Kidney (tissue), 14 donors: Measurements from ENCODE around the gene CDH8. TPM values are rescaled to one million over a fixed set of nuclear protein-coding genes. Genes with fewer than 3 reads are reported as not detected.

Experiments
- DNase-seq, 5 donors: peaks; one replicate each; pipeline ENCODE4 v3.0.0-alpha.2; 2013 to 2020
- FAIRE-seq: peaks from 2 replicates; lab custom pipeline; 2012; peaks lifted over from hg19 to GRCh38; lab: Jason Lieb, UNC
- H3K27ac ChIP-seq, 2 donors: one replicate each; pipeline ENCODE4 v1.7.0; 2013; ENCODE audit warnings: low read depth in 2 of 2, low read length in 2 of 2, inconsistent platforms in 1 of 2
- H3K27me3 ChIP-seq: one replicate; pipeline ENCODE4 v1.7.1; 2013; ENCODE audit warnings: low read length, inconsistent platforms; ENCODE audit not compliant: control insufficient read depth, insufficient read depth
- H3K36me3 ChIP-seq, 3 donors: one replicate each; pipeline versions ENCODE4 v1.7.0 to v1.7.1; 2013; ENCODE audit warnings: low read length in 3 of 3, control low read depth in 1 of 3, inconsistent platforms in 1 of 3; ENCODE audit not compliant: insufficient read depth in 3 of 3, control insufficient read depth in 2 of 3
- H3K4me1 ChIP-seq, 3 donors: one replicate each; pipeline versions ENCODE4 v1.7.0 to v1.7.1; 2013; ENCODE audit warnings: low read length in 3 of 3, inconsistent platforms in 1 of 3, low read depth in 1 of 3; ENCODE audit not compliant: control insufficient read depth in 2 of 3, insufficient read depth in 2 of 3
- H3K4me3 ChIP-seq, 3 donors: one replicate each; pipeline versions ENCODE4 v1.7.0 to v1.8.1; 2013; ENCODE audit warnings: low read length in 3 of 3, control low read depth in 1 of 3, inconsistent platforms in 1 of 3
- H3K9ac ChIP-seq, 3 donors: one replicate each; pipeline versions ENCODE4 v1.7.0 to v1.7.1; 2013; ENCODE audit warnings: low read length in 3 of 3, control low read depth in 1 of 3, inconsistent platforms in 1 of 3
- H3K9me3 ChIP-seq, 3 donors: one replicate each; pipeline versions ENCODE4 v1.7.0 to v1.7.1; 2013; ENCODE audit warnings: low read length in 3 of 3, control low read depth in 1 of 3, inconsistent platforms in 1 of 3; ENCODE audit not compliant: control insufficient read depth in 2 of 3, insufficient read depth in 1 of 3
- intact Hi-C: fragments of 100-400 bp; cut with DNase I; formaldehyde crosslinking; loops from one replicate; pipeline ENCODE4 v1.11.1; 2022
- polyA plus RNA-seq: library from polyadenylated mRNA; stranded (reverse); fragments of 350-450 nt; fragmentation: Illumina TruSeq; extraction: RNeasy Lipid Tissue Mini Kit (QIAGEN cat#74804); gene quantifications from one replicate; pipeline ENCODE4 v1.2.3, GENCODE V29; 2014; ENCODE audit warnings: low read depth, low replicate concordance; ENCODE audit not compliant: insufficient read depth
- total RNA-seq: library from RNA; stranded (reverse); fragmentation: NEBNext Ultra II Directional; extraction: Animal tissue kit (Norgen Biotek cat#: 25700); gene quantifications from one replicate; pipeline ENCODE4 v1.2.1, GENCODE V29; 2021
- TF ChIP-seq, protein P1 (sequence below): IDR thresholded peaks from 3 replicates; pipeline ENCODE4 v1.5.1; 2012; ENCODE audit warnings: mild to moderate bottlenecking, moderate library complexity, borderline replicate concordance; ENCODE audit not compliant: insufficient read depth; ENCODE audit errors: extremely low read depth
- donor health status: control.
- donor health status: control.
- donor health status: control.
- donor health status: control.
- donor health status: control.
- donor health status: DM: yes; HTN: yes; CAD: no.
- donor health status: Normal renal cell carcinoma (clear cell type).

Gene CDH8
- total and polyA plus RNA-seq, 2 donors from 2014 or later = 0.19 TPM; not detected in 1

DNA sequence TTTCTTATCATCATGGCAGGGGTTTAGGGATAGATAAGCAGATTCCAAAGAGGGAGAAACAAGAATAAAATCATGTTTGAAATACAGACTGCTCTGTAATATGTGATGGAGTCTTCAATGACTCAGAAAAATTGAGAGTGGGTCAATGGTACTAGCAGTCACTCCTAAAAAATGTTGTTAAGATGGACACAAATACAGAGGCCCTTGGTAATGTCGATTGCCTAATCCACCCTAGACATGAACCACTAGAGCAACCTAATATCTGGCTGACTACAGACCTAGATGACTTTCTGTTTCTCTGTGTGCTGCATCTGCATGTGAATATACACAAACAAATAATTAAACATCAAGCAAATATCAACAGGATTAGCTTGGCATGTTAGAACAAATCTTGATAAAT is 135.8 kb downstream of the CDH8 start:
- Histone ChIP-seq H3K36me3 (no peaks in the 10 kb centered on the region), H3K4me1 (no peaks in the 10 kb centered on the region), H3K27me3 (no peaks in the 10 kb centered on the region), H3K4me3 (no peak overlapping the region), H3K9ac (no peak overlapping the region), H3K9me3 (no peaks in the 10 kb centered on the region), H3K27ac (no peak overlapping the region)
- TF ChIP-seq, protein P1, sequence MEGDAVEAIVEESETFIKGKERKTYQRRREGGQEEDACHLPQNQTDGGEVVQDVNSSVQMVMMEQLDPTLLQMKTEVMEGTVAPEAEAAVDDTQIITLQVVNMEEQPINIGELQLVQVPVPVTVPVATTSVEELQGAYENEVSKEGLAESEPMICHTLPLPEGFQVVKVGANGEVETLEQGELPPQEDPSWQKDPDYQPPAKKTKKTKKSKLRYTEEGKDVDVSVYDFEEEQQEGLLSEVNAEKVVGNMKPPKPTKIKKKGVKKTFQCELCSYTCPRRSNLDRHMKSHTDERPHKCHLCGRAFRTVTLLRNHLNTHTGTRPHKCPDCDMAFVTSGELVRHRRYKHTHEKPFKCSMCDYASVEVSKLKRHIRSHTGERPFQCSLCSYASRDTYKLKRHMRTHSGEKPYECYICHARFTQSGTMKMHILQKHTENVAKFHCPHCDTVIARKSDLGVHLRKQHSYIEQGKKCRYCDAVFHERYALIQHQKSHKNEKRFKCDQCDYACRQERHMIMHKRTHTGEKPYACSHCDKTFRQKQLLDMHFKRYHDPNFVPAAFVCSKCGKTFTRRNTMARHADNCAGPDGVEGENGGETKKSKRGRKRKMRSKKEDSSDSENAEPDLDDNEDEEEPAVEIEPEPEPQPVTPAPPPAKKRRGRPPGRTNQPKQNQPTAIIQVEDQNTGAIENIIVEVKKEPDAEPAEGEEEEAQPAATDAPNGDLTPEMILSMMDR = no peak
- intact Hi-C loops = no loop called here
- FAIRE-seq (no peak), DNase-seq (no peak)

DNA sequence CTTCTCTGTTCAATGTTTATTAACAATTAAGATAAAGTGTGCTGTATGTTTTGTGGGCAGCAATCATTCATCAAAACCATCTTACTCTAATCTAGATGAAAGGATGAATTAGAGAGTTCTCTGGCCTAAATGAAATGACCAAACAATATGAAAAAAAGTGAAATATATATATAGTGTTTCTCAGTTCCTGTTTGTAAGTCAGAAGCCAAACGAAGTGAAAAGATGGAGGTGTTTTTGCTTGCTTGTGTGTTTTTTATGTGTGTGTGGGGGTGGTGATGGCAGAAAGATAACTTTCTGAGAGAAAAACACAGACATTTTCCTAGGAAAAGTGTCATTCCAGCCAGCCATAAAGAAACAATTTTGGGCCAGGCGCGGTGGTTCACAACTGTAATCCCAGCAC is 138.6 kb downstream of the CDH8 start:
- DNase-seq (no peak), FAIRE-seq (no peak)
- intact Hi-C loops = no loop called here
- H3K27me3 ChIP-seq = no peaks in the 10 kb centered on the region
- TF ChIP-seq, protein P1 = no peak
- H3K9ac ChIP-seq = no peak overlapping the region
- no peak overlapping the region for H3K27ac ChIP-seq
- no peak overlapping the region for H3K4me3 ChIP-seq
- H3K9me3 ChIP-seq = no peaks in the 10 kb centered on the region
- no peaks in the 10 kb centered on the region for H3K4me1 ChIP-seq
- no peaks in the 10 kb centered on the region for H3K36me3 ChIP-seq

DNA sequence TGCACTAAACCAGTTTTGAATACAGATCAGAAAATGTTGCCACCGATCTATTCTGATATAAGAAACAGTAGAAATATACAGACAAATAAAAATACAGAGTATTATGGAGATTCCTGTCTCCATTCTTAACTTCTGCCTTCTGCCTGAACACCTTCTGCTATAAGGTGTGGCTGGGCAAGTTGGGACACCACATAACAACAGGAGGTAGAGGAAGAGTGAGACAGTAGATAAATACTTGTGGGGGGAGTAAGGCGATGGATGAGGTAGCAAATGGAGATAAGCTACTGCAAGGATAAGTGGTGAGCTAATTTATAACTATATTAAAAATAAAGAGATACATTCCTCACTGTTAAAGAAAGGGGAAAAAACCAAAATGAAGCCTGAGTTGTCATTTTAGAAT is 143.7 kb downstream of the CDH8 start:
- Histone ChIP-seq H3K36me3 (no peaks in the 10 kb centered on the region), H3K4me1 (no peaks in the 10 kb centered on the region), H3K27ac (no peak overlapping the region), H3K27me3 (no peaks in the 10 kb centered on the region), H3K9ac (no peak overlapping the region), H3K9me3 (no peaks in the 10 kb centered on the region), H3K4me3 (no peak overlapping the region)
- FAIRE-seq = no peak
- no peak for DNase-seq
- intact Hi-C loops = no loop called here
- TF ChIP-seq, protein P1 = no peak

DNA sequence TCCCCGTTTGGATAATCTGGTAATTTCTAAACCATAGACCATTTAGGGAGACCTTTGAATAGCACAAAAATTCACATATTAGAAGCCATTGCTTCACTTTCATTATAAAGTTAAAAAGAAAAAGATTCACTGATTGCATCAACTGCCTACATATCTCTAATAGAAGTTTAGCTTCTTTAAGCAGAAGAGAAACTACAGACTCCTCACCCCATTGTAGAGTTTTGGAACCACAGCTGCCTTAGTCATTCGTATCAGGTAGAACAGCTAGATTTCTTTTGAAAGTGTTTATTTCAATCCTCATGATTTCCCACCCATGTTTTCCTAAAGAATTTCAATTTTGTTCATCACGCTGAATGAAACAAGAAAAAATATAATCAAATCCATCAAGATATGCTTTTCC is 144.8 kb downstream of the CDH8 start:
- H3K27ac ChIP-seq = no peak overlapping the region
- TF ChIP-seq, protein P1 = no peak
- intact Hi-C loops = no loop called here

More for the DNA sequence above, 144.8 kb downstream of the CDH8 start:
- H3K4me1 ChIP-seq = no peaks in the 10 kb centered on the region
- H3K4me3 ChIP-seq = no peak overlapping the region
- H3K9me3 ChIP-seq = no peaks in the 10 kb centered on the region
- FAIRE-seq (no peak), DNase-seq (no peak)
- no peak overlapping the region for H3K9ac ChIP-seq
- H3K36me3 ChIP-seq = no peaks in the 10 kb centered on the region
- no peaks in the 10 kb centered on the region for H3K27me3 ChIP-seq
